Natural killer cell (primary cell): ENCODE data around the gene SYNJ2. TPM values are rescaled to one million over a fixed set of nuclear protein-coding genes. Genes with fewer than 3 reads are reported as not detected.

ENCODE experiments used
- ATAC-seq, 3 donors: fragments of 150-1000 bp in 2 of 3; fragments of 200-7000 bp in 1 of 3; cut with Tn5 transposase; 1 replicate in 1 of 3; 2 replicates in 2 of 3; pipeline ENCODE4 v1.10.0; 2021; ENCODE audit warnings: mild to moderate bottlenecking in 2 of 3, moderate library complexity in 2 of 3
- DNase-seq, 2 donors: peaks; one replicate each; pipeline versions ENCODE4 v3.0.0 to v3.0.0-alpha.2; 2013 to 2021; ENCODE audit warnings: mixed read lengths in 1 of 2
- H3K27ac ChIP-seq: one replicate; pipeline ENCODE4 v1.5.1; 2013; ENCODE audit warnings: mild to moderate bottlenecking, low read length
- H3K27me3 ChIP-seq: one replicate; pipeline ENCODE4 v1.6.1; 2013; ENCODE audit warnings: low read length; ENCODE audit not compliant: control insufficient read depth, insufficient read depth
- H3K36me3 ChIP-seq: one replicate; pipeline ENCODE4 v1.6.1; 2013; ENCODE audit warnings: low read length; ENCODE audit not compliant: control insufficient read depth, insufficient read depth
- H3K4me1 ChIP-seq: one replicate; pipeline ENCODE4 v1.6.1; 2013; ENCODE audit warnings: low read length; ENCODE audit not compliant: control insufficient read depth, insufficient read depth
- H3K4me3 ChIP-seq: one replicate; pipeline ENCODE4 v1.5.1; 2013; ENCODE audit warnings: low read length
- H3K9me3 ChIP-seq: one replicate; pipeline ENCODE4 v1.6.1; 2013; ENCODE audit warnings: low read length; ENCODE audit not compliant: control insufficient read depth, insufficient read depth
- H3K27ac Mint-ChIP-seq, 2 donors: one replicate each; pipeline ENCODE4 v1.8.0; 2022; ENCODE audit warnings: mild to moderate bottlenecking in 2 of 2, mixed read lengths in 2 of 2, moderate library complexity in 1 of 2
- H3K27me3 Mint-ChIP-seq, 2 donors: one replicate each; pipeline ENCODE4 v1.8.0; 2022; ENCODE audit warnings: low read depth in 2 of 2, mixed read lengths in 2 of 2
- H3K36me3 Mint-ChIP-seq: one replicate; pipeline ENCODE4 v1.8.0; 2022; ENCODE audit warnings: mixed read lengths
- H3K4me1 Mint-ChIP-seq, 2 donors: one replicate each; pipeline ENCODE4 v1.8.0; 2022; ENCODE audit warnings: mixed read lengths in 2 of 2
- H3K4me3 Mint-ChIP-seq: one replicate; pipeline ENCODE4 v1.8.0; 2022; ENCODE audit warnings: mild to moderate bottlenecking, moderate library complexity, mixed read lengths
- H3K9me3 Mint-ChIP-seq, 2 donors: one replicate each; pipeline ENCODE4 v1.8.0; 2022; ENCODE audit warnings: mixed read lengths in 2 of 2
- WGBS: methylation state at CpG from one replicate; pipeline ENCODE4 v1.1.7; 2013; ENCODE audit warnings: missing lambda C conversion rate; ENCODE audit not compliant: insufficient coverage; 5-methylcytosine and 5-hydroxymethylcytosine counted together
- intact Hi-C: fragments of 100-400 bp; cut with micrococcal nuclease; formaldehyde crosslinking; loops from one replicate; pipeline ENCODE4 v1.14.2; 2022
- total RNA-seq, 4 donors: library from RNA; stranded (reverse); fragments of 120-200 nt in 1 of 4; gene quantifications; one replicate each; pipeline versions ENCODE4 v1.2.3 to v1.2.4, GENCODE V29; 2013 to 2022
- TF ChIP-seq, protein P1 (sequence below): fragments of 200-600 bp; IDR thresholded peaks from one replicate; pipeline ENCODE4 v1.8.0; 2022; ENCODE audit warnings: antibody characterized with exemption

The SYNJ2 gene
- total RNA-seq, 3 donors from 2014 or later (not counting 1 experiment from before 2014, with no cell fraction given) = 24.4 to 47.0 (median 28.0) TPM

DNA sequence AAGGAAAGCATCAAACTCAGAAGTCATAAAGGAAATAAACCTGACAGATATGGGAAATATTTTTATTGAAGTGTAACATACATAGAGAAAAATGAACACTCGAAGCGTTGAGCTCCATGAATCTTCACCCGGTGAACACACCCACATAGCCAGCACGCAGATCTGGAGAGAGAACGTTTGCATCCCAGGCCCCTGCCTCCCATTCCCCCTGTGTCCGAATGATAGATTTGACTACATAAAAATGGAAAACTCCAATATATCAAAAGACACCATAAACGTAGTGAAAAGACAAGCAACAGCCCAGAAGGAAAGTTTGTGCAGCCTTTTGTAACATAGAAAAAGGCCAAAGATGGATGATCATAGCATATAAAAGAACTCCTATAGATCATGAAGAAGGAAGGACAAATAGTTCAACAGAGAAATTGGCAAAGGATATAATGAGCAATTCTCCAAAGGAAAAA lies 17.1 kb downstream of the SYNJ2 start:
- Mint-ChIP-seq H3K36me3 (no peaks in the 10 kb centered on the region), H3K9me3 (no peaks in the 10 kb centered on the region), H3K4me1 (peaks cover 63 to 74% of the 10 kb centered on the region in 2 donors), H3K27me3 (no peaks in the 10 kb centered on the region), H3K4me3 (no peak overlapping the region), H3K27ac (no peak overlapping the region)
- no peaks in the 10 kb centered on the region for H3K36me3 ChIP-seq
- ATAC-seq (no peak), DNase-seq (no peak)
- TF ChIP-seq, protein P1, sequence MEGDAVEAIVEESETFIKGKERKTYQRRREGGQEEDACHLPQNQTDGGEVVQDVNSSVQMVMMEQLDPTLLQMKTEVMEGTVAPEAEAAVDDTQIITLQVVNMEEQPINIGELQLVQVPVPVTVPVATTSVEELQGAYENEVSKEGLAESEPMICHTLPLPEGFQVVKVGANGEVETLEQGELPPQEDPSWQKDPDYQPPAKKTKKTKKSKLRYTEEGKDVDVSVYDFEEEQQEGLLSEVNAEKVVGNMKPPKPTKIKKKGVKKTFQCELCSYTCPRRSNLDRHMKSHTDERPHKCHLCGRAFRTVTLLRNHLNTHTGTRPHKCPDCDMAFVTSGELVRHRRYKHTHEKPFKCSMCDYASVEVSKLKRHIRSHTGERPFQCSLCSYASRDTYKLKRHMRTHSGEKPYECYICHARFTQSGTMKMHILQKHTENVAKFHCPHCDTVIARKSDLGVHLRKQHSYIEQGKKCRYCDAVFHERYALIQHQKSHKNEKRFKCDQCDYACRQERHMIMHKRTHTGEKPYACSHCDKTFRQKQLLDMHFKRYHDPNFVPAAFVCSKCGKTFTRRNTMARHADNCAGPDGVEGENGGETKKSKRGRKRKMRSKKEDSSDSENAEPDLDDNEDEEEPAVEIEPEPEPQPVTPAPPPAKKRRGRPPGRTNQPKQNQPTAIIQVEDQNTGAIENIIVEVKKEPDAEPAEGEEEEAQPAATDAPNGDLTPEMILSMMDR = no peak
- H3K27me3 ChIP-seq = no peaks in the 10 kb centered on the region
- no peak overlapping the region for H3K4me3 ChIP-seq
- H3K9me3 ChIP-seq = no peaks in the 10 kb centered on the region
- no peak overlapping the region for H3K27ac ChIP-seq
- H3K4me1 ChIP-seq = peaks cover 13% of the 10 kb centered on the region
- WGBS = 93% methylated on average over 7 of the region's 7 CpGs
- intact Hi-C loops = no loop called here

DNA sequence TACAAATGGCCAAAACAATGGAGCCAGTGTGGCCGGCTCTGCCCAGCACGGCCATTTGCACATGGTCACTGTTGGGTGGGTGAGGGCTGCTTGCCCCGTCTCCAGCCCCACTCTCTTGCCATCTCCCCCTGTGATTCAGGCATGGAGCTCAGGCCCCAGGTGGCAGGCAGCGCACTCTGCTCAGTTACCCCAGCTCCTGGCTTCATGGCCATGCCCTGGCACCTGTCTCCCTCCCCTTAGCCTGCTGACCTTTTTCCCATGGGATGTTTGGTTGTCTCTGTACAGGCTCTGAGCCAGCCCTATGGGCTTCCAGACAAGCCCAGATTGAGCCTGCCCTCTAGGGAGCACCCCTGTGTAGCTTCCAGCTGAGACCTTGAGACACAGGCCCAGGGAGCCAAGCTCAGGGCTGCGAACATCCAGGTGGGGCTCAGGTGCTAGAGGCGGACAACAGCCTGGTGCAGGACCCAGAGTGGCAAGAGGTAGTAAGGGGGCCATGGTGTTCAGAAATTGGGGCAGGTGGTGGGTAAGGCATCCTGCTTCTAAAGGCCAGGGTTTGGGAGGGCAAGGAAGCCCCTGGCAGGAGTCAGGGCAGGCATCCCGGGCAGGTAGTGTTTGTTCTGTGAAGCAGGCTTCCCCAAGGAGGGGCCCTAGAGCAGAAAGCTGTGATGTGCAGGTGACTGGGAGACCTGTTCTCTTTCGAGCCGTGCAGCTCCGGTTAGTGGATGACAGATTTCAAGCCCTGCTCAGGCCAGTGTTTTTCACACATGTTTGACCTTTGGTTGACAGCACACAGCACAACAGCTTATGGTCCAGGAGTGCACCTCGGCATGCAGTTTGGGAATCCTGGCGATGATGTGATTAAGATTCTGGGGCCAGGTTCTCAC lies 17.7 kb downstream of the SYNJ2 start:
- Mint-ChIP-seq H3K27me3 (no peaks in the 10 kb centered on the region), H3K4me3 (no peak overlapping the region), H3K36me3 (no peaks in the 10 kb centered on the region), H3K9me3 (no peaks in the 10 kb centered on the region), H3K27ac (no peak overlapping the region), H3K4me1 (peaks cover 70 to 75% of the 10 kb centered on the region in 2 donors)
- ATAC-seq (no peak), DNase-seq (no peak)
- Histone ChIP-seq H3K4me1 (peaks cover 17% of the 10 kb centered on the region), H3K4me3 (no peak overlapping the region), H3K36me3 (no peaks in the 10 kb centered on the region), H3K27ac (no peak overlapping the region), H3K27me3 (no peaks in the 10 kb centered on the region), H3K9me3 (no peaks in the 10 kb centered on the region)
- TF ChIP-seq, protein P1 = no peak
- intact Hi-C loops = no loop called here
- WGBS = 97% methylated on average over 12 of the region's 12 CpGs

DNA sequence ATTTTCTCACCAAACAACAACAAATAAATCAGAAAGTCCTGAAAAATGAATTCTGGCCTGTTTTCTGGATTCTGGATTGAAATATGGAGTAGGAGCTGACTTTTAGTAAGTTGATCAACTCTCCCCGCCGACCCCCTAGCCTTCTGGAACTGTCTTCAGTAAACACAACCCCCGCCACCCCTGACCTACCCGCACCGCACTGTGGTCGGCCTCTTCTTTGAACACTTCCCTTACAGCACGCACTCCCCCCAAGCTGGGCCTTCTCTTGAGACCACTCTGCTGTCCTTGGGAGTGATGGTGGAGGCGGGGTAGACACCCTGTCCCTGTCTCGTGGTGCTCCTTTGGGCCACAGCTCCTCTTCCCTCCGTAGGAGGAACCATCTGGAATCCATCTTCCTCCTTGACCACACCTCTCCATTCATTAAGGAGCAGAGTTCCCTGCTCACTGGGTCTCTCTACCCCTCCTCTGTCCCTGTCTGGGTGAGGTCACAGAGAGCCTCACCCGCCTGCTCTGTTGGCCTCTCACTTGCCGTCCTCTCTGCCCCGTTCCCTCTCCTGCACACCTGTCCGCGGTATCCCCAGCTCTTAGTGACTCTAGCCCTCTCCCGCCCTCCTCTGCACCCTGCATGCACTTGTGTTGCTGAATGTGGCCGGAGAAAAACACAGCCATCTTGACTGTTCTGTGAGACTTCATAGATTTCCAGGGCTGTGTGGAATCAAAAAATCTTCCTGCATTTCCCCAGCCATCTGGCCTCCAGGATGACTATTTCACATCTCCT lies 19.1 kb downstream of the SYNJ2 start:
- Mint-ChIP-seq H3K4me3 (no peak overlapping the region), H3K27ac (no peak overlapping the region), H3K9me3 (no peaks in the 10 kb centered on the region), H3K36me3 (no peaks in the 10 kb centered on the region), H3K4me1 (peaks cover 69 to 73% of the 10 kb centered on the region in 2 donors), H3K27me3 (no peaks in the 10 kb centered on the region)
- no peaks in the 10 kb centered on the region for H3K27me3 ChIP-seq
- 93% methylated on average over 17 of the region's 17 CpGs for WGBS
- H3K36me3 ChIP-seq = no peaks in the 10 kb centered on the region
- TF ChIP-seq, protein P1 = no peak
- H3K27ac ChIP-seq = no peak overlapping the region
- no peaks in the 10 kb centered on the region for H3K9me3 ChIP-seq
- ATAC-seq (no peak), DNase-seq (no peak)
- H3K4me1 ChIP-seq = peaks cover 17% of the 10 kb centered on the region
- intact Hi-C loops = no loop called here
- H3K4me3 ChIP-seq = no peak overlapping the region
